NCI-H2171 (cell line): ENCODE results near the gene ISG15.
"Not testable (repeated sequence)": the region's sequence is repeated elsewhere in the genome, so short reads cannot be mapped to it uniquely, and the experiment has no call there.

Experiments
- DNase-seq: peaks from one replicate; lab custom pipeline; 2025; lab: John Stamatoyannopoulos, UW

The ISG15 gene

DNA sequence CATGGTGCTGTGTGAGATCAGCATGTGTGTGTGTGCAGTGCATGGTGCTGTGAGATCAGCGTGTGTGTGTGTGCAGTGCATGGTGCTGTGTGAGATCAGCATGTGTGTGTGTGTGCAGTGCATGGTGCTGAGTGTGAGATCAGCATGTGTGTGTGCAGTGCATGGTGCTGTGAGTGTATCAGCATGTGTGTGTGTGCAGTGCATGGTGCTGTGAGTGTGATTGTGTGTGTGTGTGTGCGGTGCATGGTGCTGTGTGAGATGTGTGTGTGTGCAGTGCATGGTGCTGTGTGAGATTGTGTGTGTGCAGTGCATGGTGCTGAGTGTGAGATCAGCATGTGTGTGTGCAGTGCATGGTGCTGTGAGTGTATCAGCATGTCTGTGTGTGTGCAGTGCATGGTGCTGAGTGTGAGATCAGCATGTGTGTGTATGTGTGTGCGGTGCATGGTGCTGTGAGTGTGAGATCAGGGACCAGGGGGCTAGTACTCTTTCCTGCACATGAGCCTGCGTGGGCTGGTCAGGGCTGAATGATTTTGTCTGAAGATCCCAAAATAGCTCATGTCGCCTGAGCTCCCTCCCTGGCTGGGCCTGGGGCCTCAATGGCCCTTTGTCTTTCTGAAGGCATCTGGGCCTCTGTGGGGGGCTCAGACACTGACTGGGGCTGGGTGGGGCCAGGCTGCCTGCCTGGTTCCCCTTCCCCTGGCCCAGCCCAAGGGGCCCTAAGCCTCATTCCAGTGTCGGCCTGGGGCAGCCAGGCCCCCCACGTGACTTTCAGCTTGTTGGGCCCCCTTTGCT is 17.8 kb downstream of the ISG15 start:
- not testable (repeated sequence) for DNase-seq

- DNase-seq: no peak
These were observed 18.4 kb downstream of the ISG15 start for GRCh38 chr1:1031659-1032235.

GRCh38 chr1:1032424-1032823 is 19.1 kb downstream of the ISG15 start:
- DNase-seq: peak; percentile 50

DNA sequence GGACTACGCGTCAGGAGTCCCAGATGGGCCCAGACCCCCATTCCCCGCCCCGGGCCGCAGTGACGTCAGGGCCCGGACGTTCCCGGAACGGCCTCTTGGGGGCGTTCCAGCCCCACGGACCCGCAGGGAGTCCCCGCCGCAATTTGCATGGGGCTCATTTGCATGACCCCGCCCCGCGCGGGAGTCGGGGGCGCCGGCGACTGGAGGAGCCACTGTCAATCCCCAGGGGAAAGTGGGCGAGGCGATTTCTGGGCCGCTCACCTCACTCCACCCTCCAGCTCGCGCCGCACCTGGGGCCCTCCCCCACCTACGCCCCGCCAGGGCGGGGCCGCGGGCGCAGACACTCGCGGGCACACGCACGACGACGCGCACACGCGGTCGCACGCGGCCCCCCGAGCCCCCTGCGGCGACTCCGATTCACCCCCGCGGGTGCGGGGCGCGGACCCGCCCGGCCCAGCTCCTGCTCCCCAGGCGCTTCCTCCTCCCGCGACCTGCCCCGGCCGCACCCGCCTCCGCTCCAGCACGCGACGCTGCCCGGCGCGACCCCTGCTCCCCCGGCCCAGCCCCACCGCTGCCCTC is 19.8 kb downstream of the ISG15 start:
- DNase-seq: peak; percentile 97

DNA sequence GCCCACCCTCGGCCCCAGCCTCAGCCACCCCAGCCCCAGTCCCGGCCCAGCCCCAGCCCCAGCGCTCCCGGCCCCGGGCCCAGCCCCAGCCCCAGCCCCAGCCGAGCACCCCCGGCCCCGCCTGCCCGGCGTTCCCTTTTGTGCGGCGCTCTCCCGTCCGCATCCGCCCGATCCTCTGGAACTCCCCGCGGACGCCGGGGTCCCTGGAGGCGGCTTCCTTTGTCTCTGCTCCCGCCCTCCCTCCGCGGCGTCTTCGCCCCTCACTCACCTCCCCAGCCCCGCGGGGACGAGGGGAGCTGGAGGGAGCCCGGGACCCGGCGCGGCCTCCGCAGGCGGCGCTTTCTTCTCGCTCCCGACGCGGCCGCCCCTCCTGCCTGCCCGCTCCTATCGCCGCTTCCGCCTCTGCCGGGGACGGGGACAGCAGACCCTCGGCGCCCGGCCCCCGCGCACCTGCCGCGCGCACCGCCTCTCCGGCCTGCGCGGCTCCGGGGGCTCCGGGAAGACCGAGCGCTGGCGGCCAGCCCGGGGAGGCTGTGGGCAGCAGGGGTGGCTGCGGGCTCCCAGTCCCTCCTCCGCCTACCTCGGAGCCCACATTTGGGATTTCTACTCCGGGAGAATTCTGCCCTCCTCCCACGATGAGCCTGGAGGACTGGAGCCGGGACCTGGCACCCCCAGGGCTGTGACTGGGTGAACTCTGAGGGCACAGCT is 20.6 kb downstream of the ISG15 start:
- DNase-seq: no peak

GRCh38 chr1:1034439-1034781 is 21.1 kb downstream of the ISG15 start:
- DNase-seq: no peak

DNA sequence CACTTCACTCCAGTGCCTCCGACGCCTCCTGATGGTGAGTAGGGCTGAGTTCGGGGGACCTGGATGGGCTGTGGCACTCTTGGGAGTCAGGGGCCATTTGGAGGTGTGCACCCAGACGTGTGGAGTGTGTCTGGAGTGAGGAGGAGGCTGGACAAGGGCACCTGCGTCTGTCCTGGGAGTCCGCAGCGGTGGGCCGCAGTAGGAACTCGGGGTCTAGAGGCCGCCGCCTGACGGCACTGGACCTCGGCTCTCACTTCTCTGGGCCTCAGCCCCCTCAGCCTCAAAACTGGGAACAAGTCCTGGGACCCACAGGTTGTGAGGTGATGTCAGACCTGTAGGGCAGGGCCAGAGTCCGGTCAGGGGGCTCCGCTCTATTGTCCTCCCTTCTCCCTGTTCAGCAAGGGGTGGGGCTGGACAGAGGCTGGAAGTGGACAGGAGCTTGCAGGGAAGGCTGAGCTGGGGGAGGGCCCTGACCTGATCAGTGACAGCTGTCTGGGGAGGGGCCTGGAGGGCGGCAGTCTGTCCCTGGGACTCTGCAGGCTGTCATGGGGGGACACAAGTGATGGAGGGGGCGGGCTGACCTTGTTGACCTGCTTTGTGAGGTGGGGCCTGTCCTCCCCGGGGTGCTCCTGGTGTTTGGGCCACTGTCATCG is 22.1 kb downstream of the ISG15 start:
- DNase-seq: no peak

- DNase-seq: no peak
These were observed 24.4 kb downstream of the ISG15 start for GRCh38 chr1:1037366-1038327.

- DNase-seq: no peak
These were observed 25.4 kb downstream of the ISG15 start for GRCh38 chr1:1038694-1039093.

GRCh38 chr1:1039145-1039910 is 26.0 kb downstream of the ISG15 start:
- no peak for DNase-seq

- peak; percentile 87 for DNase-seq
These were observed 27.0 kb downstream of the ISG15 start for GRCh38 chr1:1040004-1040991.

- no peak for DNase-seq
These were observed 27.8 kb downstream of the ISG15 start for GRCh38 chr1:1041092-1041523.

- no peak for DNase-seq
These were observed 28.6 kb downstream of the ISG15 start for GRCh38 chr1:1041873-1042272.

- DNase-seq: no peak
These were observed 29.5 kb downstream of the ISG15 start for GRCh38 chr1:1042835-1043234.

DNA sequence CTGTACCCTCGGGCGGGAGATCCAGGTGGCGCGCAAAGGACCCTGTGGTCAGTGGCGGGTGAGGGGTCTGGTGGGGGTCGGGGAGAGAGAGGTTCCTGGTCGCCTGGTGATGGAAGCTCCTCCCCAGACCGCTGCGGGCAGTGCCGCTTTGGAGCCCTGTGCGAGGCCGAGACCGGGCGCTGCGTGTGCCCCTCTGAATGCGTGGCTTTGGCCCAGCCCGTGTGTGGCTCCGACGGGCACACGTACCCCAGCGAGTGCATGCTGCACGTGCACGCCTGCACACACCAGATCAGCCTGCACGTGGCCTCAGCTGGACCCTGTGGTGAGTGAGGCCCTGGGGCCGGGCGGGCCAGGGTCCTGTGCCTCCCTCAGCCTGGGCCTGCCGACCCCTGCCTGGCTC is 30.1 kb downstream of the ISG15 start:
- no peak for DNase-seq

DNA sequence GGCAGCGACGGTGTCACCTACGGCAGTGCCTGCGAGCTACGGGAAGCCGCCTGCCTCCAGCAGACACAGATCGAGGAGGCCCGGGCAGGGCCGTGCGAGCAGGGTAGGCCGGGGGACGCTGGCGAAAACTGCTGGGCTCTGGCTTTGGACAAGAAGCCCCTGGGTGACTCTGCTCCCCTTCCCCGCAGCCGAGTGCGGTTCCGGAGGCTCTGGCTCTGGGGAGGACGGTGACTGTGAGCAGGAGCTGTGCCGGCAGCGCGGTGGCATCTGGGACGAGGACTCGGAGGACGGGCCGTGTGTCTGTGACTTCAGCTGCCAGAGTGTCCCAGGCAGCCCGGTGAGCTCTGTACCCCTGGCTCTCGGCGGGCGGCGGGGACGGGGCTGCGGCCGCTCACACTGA is 30.6 kb downstream of the ISG15 start:
- DNase-seq: no peak

GRCh38 chr1:1044455-1045078 is 31.3 kb downstream of the ISG15 start:
- no peak for DNase-seq

DNA sequence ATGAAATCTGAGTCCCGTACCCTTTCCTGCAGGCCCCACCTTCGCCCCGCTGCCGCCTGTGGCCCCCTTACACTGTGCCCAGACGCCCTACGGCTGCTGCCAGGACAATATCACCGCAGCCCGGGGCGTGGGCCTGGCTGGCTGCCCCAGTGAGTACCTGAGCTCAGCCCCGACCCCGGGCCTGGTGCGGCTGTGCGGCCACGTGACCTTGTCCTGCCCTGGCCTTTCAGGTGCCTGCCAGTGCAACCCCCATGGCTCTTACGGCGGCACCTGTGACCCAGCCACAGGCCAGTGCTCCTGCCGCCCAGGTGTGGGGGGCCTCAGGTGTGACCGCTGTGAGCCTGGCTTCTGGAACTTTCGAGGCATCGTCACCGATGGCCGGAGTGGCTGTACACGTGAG is 31.8 kb downstream of the ISG15 start:
- no peak for DNase-seq

DNA sequence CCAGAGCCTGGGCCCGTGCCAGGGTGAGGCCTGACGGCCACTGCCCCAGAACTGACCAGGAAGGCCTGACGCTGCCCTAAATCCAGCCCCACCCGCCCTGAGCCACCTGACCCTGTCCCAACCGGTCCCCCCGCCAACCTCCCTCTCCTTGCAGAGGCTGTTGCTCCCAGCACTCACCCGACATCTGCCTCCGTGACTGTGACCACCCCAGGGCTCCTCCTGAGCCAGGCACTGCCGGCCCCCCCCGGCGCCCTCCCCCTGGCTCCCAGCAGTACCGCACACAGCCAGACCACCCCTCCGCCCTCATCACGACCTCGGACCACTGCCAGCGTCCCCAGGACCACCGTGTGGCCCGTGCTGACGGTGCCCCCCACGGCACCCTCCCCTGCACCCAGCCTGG is 32.9 kb downstream of the ISG15 start:
- no peak for DNase-seq
